Measurements from ENCODE around the gene CCM2.

- no peak for TF ChIP-seq RFX5 (IDR thresholded peaks at IDR 0.05)
- TF ChIP-seq CHD2 (IDR thresholded peaks at IDR 0.05; ENCODE audit: low read length, partially characterized antibody), result no peak
- TF ChIP-seq FOSL2 (IDR thresholded peaks at IDR 0.05), result no peak
- TF ChIP-seq FOSL2 (CRISPR knock-in tag; IDR thresholded peaks at IDR 0.05), result no peak
- TF ChIP-seq PHF8 (IDR thresholded peaks at IDR 0.05; ENCODE audit: borderline replicate concordance, low read depth), result no peak
Measured at GRCh38 chr7:44977959-44978335, 22.1 kb upstream of the CCM2 start.

Measured in A549 (cell line).